ENCODE results near the gene TMEM208. TPM values are rescaled to one million over a fixed set of nuclear protein-coding genes. Genes with fewer than 3 reads are reported as not detected.

The TMEM208 gene
- total and polyA plus RNA-seq, 2 of the 13 experiments (the other 11 are each of a cell fraction or from before 2014, with no cell fraction given), result 58.8 to 72.9 TPM

GRCh38 chr16:67247192-67248072 is 20.5 kb downstream of the TMEM208 start, which contains the start of gene FHOD1 (continued):
- TF ChIP-seq ZBTB10 (CRISPR knock-in tag; IDR thresholded peaks at IDR 0.05; ENCODE audit: borderline replicate concordance), result no peak; the same call in 1 of the 2 replicates
- peak; percentile 46; the same call in 1 of the 2 replicates for TF ChIP-seq FOXK1 (CRISPR knock-in tag; IDR thresholded peaks at IDR 0.05; ENCODE audit: borderline replicate concordance, low read depth)
- TF ChIP-seq RXRA (CRISPR knock-in tag; IDR thresholded peaks at IDR 0.05), result peak; percentile 44; the same call in 1 of the 2 replicates
- TF ChIP-seq, protein P1, sequence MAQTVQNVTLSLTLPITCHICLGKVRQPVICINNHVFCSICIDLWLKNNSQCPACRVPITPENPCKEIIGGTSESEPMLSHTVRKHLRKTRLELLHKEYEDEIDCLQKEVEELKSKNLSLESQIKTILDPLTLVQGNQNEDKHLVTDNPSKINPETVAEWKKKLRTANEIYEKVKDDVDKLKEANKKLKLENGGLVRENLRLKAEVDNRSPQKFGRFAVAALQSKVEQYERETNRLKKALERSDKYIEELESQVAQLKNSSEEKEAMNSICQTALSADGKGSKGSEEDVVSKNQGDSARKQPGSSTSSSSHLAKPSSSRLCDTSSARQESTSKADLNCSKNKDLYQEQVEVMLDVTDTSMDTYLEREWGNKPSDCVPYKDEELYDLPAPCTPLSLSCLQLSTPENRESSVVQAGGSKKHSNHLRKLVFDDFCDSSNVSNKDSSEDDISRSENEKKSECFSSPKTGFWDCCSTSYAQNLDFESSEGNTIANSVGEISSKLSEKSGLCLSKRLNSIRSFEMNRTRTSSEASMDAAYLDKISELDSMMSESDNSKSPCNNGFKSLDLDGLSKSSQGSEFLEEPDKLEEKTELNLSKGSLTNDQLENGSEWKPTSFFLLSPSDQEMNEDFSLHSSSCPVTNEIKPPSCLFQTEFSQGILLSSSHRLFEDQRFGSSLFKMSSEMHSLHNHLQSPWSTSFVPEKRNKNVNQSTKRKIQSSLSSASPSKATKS (CRISPR knock-in tag; IDR thresholded peaks at IDR 0.05), result no peak
- 0 out of 2 replicates have a peak, but pooled peaks have one; percentile 35 for TF ChIP-seq ZNF354B (CRISPR knock-in tag; IDR thresholded peaks at IDR 0.05)
- TF ChIP-seq ZNF446 (CRISPR knock-in tag; IDR thresholded peaks at IDR 0.05), result peak; percentile 26; the same call in 1 of the 2 replicates
- no peak for TF ChIP-seq DDIT3 (CRISPR knock-in tag; IDR thresholded peaks at IDR 0.05)
- TF ChIP-seq SIN3A (IDR thresholded peaks at IDR 0.05; ENCODE audit: borderline replicate concordance, low read depth, low read length), result peak; percentile 45; the same call in 1 of the 2 replicates
- TF ChIP-seq PITX1 (CRISPR knock-in tag; IDR thresholded peaks at IDR 0.05), result peak; percentile 38; the same call in 1 of the 2 replicates
- peak; percentile 66; the same call in 1 of the 2 replicates for TF ChIP-seq ZNF205 (CRISPR knock-in tag; IDR thresholded peaks at IDR 0.05)
- 0 out of 2 replicates have a peak, but pooled peaks have one; percentile 10 for TF ChIP-seq ESRRA (CRISPR knock-in tag; IDR thresholded peaks at IDR 0.05; ENCODE audit: low read depth)
- peak; percentile 90 for TF ChIP-seq ZFX (CRISPR knock-in tag; IDR thresholded peaks at IDR 0.05; ENCODE audit: low read depth)
- TF ChIP-seq XRCC5 (optimal IDR thresholded peaks at IDR 0.05; ENCODE audit: low read length), result no peak
- TF ChIP-seq, protein P2, sequence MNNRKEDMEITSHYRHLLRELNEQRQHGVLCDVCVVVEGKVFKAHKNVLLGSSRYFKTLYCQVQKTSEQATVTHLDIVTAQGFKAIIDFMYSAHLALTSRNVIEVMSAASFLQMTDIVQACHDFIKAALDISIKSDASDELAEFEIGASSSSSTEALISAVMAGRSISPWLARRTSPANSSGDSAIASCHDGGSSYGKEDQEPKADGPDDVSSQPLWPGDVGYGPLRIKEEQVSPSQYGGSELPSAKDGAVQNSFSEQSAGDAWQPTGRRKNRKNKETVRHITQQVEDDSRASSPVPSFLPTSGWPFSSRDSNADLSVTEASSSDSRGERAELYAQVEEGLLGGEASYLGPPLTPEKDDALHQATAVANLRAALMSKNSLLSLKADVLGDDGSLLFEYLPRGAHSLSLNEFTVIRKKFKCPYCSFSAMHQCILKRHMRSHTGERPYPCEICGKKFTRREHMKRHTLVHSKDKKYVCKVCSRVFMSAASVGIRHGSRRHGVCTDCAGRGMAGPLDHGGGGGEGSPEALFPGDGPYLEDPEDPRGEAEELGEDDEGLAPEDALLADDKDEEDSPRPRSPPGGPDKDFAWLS (CRISPR knock-in tag; IDR thresholded peaks at IDR 0.05; ENCODE audit: borderline replicate concordance), result 0 out of 2 replicates have a peak, but pooled peaks have one; percentile 14

Data from HepG2 (cell line).